Fibroblast of skin of abdomen (primary cell): ENCODE results near the gene RAPGEF1.
A peak's percentile ranks its signal among the peaks of the same experiment; 100 is the strongest.

ENCODE experiments used
- DNase-seq: peaks from one replicate; pipeline ENCODE4 v3.0.0-alpha.2; 2013

The RAPGEF1 gene

DNA sequence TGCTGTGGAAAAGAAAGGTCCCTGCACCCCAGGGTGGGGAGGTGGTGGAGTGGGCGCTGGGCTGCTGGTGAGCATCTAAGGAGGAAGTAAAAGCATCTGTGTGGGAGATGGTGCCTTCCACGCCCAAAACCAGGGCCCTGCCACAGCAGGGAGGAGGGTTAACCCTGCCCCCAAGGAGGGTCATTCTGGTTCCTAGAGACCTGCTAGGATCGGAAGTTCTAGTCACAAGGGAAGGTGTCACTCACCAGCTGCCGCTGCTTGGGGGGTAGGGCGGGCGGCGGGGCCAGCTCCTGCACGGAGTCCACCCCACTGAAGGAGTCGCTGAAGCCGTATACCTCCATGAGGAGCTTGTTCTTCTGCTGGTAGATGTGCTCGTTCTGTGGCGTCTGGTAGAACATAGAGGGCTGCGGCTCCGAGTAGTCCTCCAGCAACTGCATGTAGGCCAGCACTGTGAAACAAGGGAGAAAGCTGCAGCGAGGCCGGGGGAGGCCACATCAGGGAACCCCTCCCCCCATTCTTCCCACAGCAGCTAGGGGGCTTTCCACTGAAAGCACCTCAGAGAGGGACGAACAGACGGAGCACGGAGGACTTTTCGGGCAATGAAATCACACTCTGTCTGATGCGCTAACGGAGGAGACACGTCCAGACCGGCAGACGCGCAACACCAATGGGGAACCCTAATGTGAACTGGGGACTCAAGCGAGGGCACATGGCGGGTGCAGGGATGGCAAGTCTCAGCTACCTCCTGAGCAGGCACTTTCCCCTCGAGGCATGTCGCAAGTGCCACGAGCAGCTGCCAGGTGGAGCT is 118.1 kb downstream of the RAPGEF1 start:
- DNase-seq, result no peak

DNA sequence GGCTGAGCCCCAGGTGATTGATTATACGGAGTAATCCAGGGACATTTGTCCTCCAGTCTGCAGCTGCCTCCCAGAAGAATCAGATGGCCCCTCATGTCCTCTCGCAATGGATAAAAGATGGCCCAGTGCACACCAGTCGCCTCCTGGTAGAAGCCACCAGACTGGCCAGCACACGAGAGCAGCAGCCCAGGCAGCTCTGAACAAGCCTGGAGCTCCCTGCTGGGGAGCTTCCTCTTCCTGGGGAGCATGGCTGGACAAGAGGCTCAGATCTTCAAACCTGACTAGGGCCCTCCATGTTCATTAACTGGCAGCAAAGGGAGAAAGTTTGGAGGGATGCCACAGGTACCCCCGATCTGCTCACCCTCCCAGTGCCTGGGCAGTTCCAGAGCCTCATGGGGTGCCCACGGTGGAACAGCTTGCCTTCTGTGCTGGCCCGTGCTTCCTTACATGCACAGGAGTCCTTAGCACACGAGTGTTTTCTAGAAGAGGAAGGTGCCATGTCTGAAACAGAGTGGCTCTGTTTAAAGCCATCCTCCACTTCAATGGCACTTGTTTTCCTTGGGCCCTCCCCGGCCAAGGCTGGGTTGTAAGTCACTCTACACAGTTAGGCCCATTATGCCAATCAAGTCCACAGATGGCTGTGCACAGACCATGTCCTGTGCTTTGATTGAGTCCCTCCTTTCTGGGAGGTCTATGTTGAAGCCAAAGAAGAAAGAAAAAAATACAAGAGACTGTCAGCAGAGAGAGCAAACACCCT is 118.9 kb downstream of the RAPGEF1 start:
- no peak for DNase-seq

DNA sequence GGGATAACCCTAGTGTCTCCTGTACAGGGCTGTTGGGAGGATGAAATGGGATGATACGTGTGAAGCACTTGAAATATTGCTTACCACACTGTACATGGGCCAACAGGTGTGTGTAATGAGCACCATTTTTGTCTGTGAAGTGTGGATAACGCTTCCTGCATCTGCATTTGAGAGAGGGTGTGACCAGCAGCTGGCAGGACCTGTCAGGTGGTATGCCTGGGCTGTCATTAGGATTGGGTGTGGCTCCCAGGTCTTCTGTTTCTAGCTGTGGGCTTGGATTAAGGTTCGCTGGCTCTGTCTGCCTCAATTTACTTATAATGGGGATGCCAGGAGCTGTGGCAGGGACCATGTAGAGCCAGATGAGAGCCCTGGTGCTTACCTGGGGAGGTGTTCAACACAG is 120.2 kb downstream of the RAPGEF1 start:
- DNase-seq, result no peak

DNA sequence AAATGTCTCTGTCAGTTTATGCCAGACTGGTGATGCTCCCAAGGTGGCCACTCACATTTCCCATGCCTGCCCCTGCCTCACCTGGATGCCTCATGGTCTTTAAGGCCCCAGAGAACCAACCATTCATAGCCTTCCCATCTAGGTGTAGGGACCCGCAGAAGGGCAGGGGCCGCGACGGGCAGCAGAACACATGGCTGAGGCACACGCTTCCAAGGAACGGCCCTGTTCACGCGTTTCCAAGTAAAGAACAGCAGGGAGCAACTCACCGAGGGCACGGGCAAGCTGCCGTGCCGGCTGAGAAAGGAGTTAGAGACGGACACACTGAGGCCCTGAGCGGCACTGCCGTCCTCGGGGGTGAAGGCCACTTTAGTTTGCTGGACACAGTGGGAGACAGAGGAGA is 121.1 kb downstream of the RAPGEF1 start:
- DNase-seq, result no peak

DNA sequence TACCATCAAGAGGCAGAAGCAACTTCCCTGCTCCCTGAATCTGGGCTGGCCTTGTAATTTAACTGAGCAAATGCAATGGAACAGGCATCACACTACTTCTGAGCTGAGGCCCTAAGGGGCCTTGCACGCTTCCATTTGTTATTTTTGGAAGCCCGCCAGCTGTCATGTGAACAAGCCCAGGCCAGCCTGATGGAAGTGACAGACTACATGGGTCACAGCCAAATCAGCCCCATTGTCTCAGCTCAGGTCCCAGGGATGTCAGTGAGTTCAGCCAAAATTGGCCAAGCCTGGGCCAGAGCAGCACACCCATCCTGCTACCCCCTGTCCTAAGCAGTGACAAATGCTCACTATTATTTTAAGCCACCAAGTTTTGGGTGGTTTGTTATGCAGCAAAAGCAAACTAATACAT is 121.8 kb downstream of the RAPGEF1 start:
- DNase-seq, result no peak

DNA sequence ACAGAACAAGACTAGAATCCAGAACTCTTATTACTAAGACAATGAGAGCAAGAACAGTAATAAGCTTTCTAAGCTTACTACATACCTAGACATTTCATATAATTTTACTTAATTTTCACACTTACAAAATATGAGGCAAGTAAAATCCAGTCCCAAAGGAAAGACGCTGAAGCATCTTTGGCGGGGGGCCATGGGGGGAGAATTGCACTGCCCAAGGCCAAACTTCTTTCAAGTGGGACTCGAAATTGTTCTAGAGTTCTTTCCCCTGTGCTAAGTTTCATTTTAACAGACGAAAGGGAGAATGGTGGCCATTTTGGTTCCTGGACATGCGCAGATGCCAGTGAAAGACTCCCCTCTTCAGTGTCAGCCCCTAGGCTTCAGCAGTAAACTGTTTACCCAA is 122.3 kb downstream of the RAPGEF1 start:
- DNase-seq, result no peak

DNA sequence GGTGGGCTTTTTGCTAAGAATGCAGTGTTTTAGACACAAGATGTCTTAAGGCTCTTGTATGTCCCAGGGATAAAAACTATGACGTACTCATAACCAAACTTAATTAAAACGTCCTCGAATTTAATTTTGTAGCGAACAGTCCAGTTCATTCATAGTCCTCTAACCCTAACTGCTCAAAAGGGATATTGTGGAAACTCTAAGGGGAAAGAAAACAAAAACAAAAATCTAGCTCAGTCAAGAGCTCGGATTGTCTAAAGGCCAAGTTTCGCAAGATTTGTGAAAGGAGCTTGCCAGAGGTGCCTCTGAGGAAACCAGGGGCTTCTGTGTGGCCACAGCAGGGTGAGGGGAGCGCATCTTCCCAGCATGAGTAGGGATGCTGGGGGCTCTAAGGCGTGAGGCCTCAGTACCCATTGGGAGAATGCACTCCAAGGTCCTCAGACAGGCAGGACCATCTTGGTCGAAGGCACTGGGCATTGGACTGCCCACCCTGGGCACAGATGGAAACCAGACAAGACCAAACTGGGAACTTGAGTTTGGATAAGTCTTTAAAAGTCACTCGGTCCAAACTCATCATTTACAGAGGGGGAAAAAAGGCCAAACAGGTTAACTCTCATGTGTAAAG is 122.8 kb downstream of the RAPGEF1 start:
- DNase-seq, result no peak

DNA sequence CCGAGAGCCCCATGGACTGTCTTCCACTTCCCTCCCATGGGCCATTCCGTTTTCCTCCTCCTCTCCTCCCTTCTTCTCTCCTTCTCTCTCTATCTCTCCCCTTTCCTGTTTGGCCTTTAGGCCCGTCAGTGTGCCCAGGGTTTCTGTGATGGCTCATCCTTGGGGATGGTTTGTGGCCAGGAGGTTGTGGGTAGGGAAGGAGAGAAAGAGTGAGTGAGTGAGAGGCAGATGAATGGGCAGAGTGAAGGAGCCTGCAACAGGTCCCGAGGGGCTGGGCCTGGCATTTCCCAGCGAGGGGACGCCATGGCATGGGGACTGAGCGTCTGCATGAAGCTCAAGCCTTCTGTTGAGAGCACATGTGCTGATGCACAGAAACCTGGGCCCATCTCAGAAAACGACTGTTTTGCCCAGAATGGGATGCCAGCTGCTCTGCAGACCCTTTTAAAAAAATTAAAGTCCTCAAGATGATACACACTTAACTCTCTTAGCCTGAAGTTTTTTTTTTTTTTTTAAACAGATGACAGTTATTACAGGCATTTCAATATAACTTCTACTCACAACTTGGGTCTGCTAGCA is 125.4 kb downstream of the RAPGEF1 start:
- DNase-seq, result no peak

DNA sequence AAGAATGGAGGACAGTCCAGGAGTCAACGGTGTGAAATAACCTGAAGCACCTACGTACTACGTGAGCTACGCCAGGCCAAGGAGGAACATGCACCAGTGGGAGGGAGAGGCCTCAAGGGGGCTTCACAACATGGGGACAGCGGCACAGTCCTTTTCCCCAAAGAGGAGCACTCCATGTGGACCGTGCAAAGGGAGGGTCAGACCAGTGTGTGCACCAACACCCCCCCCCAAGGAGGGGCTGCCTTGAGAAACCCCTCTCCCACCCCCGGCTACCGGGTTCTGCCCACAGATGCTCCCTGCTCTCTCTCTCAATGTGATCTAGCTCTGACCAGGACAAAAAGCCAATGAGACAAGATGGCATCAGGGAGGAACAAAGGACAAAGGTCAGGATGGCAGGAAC is 126.0 kb downstream of the RAPGEF1 start:
- DNase-seq, result no peak

DNA sequence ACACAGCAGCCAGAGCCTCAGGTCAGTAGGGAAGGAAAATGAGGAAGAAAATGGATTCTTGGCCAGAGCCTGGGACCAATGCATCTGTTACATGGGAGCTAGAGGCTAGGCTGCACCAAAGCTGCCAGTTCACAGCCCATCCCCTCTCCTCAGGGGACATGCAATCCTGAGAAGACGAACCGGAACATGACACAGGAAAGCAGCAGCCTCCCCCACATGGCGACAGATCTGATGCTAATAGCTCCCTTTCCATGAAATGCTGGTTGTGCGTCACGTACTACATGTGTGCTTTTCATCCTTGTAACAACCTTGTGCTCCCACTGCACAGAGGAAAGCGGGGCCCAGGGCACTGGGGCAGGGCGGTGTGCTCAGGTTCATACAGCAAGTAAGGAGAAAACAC is 127.0 kb downstream of the RAPGEF1 start:
- DNase-seq, result no peak

DNA sequence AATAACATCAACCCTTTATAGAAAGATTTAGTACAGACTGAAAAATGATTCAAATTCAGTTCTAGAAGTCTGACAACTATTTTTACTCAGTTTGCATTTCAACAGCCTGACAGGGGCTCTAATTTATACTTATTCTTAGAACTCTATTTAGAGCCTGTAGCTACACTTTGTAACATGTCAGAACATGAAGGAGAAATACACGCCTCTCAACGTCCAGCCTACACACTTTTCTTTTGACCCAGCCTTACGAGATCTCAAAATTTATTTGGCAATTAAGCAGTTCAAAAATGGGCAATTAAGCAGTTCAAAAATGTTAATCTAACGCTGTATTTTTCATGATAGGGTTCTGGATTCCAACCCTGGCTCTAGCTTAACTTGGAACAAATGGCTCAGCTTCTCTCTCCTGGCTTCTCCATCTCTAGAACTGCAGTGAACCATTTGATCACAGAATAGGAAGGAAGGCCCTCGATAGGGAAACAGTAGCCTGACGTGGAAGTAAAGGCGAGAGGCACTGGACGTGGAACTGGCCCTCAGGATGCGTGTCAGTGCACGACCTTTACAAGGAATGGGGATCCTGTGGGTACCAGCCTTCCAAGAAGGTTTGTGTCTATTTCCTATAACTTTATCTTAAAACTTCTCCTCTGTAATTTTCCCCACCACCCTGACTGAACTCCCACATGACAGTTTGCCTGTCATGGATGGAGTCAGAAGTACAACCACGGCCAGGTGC is 128.1 kb downstream of the RAPGEF1 start:
- DNase-seq, result no peak

DNA sequence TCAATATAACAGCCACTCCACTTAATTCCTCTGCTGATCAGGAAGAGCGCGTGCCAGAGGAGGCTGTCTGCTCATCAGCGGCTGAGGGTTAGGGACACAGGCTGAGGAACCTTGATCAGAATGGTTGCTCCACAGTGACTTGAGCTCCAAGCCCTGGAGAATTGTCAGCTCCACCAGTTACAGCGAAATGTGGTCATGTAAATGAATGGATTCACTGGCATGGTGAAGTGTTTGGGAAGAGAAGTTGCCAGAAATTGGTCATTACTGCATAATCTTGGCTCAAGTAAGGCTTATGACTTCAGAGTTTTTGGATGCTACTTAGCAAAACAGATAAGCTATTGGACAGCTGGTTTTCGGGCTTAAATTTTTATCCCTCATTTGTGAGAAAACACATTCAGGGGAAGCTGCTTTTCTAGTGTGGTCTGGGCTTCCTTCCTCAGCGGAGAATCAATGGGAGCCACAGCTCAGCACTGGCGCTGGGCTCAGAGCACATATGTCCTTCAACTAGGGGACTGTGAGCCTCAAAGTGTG is 129.6 kb downstream of the RAPGEF1 start:
- DNase-seq, result peak; percentile 62

DNA sequence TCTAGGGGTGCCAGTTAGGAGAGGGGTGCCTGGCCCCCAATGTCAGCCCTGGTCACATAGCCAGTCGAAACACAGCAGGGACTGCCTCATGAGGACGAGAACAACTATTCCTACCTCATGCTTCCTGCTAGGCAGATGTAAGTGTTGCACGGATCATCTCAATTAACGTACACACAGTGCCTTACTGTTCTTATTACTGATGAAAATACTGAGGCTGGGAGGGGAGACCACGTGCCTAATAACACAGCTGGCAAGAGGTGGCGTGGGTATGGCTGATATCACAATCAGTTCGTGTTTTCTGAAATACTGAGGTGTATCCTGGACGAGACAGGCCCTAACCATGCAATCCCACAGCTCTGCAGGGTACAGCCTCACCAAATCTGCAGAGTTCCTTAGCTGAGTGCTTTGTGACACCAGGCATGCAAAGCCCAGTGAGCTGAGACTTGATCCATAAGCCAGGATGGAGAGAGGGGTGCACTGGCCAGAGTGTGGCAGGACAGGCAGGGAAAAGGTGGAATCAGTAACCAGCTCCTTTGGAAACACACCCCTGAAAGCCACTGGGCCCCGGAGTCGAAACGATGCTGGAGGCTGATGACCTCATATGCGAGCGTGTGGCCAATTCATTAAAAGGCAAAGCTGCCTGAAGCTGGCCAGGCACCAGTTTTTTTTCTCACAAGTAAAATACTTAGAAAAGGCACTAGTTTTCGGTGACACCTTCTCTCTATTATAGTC is 130.6 kb downstream of the RAPGEF1 start:
- DNase-seq, result peak; percentile 70

DNA sequence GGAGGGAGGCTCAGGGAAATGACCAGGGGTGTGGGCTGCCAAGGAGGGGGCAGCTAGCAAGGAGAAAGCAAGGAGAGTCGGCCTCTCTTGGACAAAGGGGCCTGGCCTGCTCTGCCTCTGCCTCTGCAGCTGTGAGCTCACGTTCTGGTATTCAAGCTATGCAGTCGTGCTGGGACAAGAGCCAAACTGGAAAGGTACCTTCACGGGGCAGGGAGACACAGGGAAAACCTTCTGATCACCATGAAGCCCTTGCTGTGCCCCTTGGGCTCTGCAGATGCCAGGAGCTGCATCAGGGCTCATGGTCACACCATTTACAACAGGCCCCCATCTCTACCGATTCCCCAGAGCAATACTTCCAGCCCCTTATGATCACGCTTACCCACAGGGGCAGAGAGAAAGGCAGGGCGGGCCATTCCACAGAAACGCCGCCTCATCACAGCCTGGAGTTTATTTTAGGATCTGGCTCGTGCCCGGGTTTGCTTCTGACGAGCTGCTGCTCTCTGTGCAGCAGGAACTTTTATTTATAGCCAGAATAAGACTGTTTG is 131.3 kb downstream of the RAPGEF1 start:
- DNase-seq, result peak; percentile 92

DNA sequence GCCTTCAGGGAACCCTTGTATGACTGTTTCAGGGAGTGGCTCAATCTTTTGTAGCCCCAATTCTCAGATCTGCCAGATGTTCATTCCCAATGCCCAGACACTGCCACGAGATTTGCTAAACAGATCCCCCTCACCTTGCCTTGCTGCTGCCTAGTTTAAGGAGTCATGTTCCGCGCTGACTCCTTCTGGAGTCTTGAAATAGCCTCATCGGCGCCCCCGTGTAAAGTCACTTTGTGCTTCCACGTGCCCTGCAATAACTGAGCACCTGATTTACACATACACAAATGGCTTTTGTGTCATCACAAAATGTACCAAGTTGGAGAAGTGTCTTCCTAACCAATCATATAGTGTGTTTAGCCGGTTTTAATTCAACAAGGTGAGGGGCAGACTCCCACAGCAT is 132.3 kb downstream of the RAPGEF1 start:
- no peak for DNase-seq

DNA sequence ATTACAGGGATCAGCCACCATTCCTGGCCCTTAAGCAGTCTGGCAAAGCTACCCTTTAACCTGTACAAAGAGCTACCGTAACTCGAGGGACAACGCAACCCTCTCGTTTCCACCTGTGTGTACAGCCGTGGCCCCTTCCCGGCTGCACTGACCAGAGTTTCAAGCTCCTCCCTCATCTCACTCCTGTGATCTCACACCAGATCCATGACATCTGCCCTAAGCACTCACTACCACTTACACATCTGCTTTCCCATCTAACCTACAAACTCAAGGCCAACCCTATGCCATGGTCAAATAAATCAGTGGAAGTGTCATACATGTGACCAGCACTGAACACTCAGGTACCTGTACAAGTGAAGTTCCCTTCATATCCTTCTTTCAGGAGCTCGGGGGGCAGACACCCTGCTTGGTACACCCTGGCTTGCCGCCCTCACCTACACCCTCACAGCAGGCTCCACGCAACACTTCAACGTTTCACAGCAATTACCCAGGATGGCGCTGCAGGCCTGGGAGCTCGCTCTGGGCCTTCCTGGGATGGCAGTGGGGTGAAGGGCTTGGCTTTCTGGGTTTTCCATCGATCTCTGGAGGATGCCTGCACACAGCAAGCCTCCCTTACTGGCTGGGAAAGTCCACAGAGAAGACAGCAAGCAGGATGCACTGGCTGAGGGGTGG is 132.8 kb downstream of the RAPGEF1 start:
- no peak for DNase-seq

DNA sequence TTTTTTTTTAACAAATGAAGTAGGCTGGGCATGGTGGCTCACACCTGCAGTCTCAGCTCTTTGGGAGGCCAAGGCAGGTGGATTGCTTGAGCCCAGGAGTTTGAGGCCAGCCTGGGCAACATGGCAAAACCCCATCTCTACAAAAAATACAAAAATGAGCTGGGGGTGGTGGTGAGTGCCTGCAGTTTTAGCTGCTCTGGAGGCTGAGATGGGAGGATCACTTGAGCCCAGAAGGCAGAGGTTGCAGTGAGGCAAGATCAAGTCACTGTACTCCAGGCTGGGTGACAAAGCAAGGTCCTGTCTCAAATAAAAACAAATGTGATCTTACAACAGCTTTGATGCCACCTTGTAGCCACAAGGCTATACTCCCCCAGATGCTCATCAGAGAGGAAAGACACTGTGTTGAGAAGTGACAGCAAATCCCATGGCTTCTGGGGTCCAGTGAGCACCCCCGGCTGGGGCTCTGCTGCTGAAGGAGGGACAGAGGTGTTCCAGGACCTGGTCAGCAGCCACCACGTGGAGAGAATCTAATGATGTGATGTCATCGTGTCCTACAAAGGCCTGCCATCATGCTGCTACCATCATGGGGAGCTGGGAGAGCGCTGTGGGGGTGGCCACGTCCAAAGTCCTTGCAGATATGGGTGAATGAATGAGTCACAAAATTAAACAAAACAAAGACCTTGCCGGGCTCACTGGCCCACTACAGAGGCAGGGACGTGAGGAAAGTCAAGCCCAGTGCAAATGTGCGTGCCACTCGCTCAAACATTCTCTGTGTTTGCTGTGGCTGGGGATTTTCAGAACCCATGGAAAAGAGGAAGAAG is 133.9 kb downstream of the RAPGEF1 start:
- no peak for DNase-seq

DNA sequence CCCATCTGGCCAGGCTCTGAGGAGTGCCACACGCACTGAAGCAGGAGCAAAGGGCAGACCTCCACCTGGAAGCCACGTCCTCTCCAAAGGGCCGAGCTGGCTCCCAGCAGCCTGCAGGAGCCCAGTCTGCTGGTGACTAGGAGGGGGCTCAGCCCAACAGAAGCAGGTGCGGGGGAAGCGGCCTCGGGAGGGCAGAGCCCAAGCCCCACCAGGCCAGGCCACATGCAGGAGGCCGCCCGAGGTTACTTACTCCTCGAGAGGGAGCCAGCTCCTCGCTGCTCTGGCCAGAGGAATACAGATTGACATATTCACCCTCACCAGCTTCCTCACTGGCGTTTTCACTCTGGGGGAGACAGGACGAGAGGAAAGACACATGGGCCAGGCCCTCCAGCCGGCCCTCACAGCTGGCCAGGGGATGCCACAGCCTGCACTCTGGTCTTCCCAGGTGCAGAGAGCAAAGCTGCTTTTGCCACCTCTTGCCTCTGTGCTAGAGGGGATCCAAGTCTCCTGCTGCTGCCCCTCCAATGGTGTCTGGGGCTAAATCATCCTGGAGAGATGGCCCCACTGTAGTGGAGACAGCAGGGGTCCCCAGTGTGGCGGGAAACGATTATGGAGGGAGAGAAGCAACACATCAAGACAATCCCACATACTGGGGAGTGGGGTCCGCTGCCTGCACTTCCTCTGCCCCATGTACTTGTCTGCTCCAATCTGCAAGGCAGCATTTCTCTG is 136.0 kb downstream of the RAPGEF1 start:
- DNase-seq, result no peak

DNA sequence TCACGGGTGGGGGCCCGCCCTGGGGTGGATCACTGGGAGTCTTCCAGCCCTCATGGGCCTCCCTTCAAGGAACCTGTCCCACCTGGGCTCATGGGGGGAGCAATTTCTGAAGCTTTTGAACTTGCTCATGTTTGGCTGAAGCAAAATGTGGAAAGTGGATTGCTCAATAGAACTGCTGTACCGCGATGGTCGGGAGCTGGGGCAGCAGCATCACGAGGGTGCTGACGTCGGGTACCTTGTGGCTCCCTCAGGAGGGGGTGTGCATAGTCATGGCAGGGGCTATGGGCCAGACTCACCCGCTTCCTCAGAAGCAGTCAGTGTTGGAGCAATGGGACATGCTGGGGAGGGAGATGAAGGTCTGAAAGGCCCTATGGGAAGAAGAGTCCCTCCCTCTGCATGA is 136.7 kb downstream of the RAPGEF1 start:
- DNase-seq, result no peak
